Brain pericyte (primary cell): ENCODE data around the gene OR2T2.
"Not testable (repeated sequence)": the region's sequence is repeated elsewhere in the genome, so short reads cannot be mapped to it uniquely, and the experiment has no call there.

Source experiments
- DNase-seq: peaks from one replicate; pipeline ENCODE4 v3.0.0-alpha.2; 2012; ENCODE audit warnings: low read depth, low spot score

OR2T2 gene

GRCh38 chr1:248450466-248451145 lies 5.2 kb downstream of the OR2T2 start:
- not testable (repeated sequence) for DNase-seq

GRCh38 chr1:248453619-248454018 lies 8.2 kb downstream of the OR2T2 start:
- DNase-seq = not testable (repeated sequence)

GRCh38 chr1:248455045-248455444 lies 9.6 kb downstream of the OR2T2 start:
- DNase-seq = not testable (repeated sequence)

- DNase-seq = not testable (repeated sequence)
Measured at GRCh38 chr1:248456635-248457034, 11.2 kb downstream of the OR2T2 start.

- not testable (repeated sequence) for DNase-seq
Measured at GRCh38 chr1:248459117-248459516, 13.7 kb downstream of the OR2T2 start.

GRCh38 chr1:248471154-248471553 lies 25.7 kb downstream of the OR2T2 start:
- no peak for DNase-seq

GRCh38 chr1:248472111-248472510 lies 26.7 kb downstream of the OR2T2 start:
- DNase-seq = not testable (repeated sequence)

- not testable (repeated sequence) for DNase-seq
Measured at GRCh38 chr1:248473051-248473450, 27.6 kb downstream of the OR2T2 start, which contains the start of gene OR2T3. Gene OR2T3 (plus strand): TSS chr1:248473351. CDS start chr1:248473351, 0 bp downstream.

- DNase-seq = not testable (repeated sequence)
Measured at GRCh38 chr1:248475660-248476059, 30.2 kb downstream of the OR2T2 start.

- not testable (repeated sequence) for DNase-seq
Measured at GRCh38 chr1:248481686-248482579, 36.5 kb downstream of the OR2T2 start.

GRCh38 chr1:248488289-248488688 lies 42.9 kb downstream of the OR2T2 start, which contains the start of gene OR2T5:
Gene OR2T5 (plus strand): TSS chr1:248488589. CDS start chr1:248488589, 0 bp downstream.
- DNase-seq = not testable (repeated sequence)

GRCh38 chr1:248496661-248497060 lies 51.2 kb downstream of the OR2T2 start:
- not testable (repeated sequence) for DNase-seq

GRCh38 chr1:248500305-248501035 lies 55.0 kb downstream of the OR2T2 start:
- DNase-seq = not testable (repeated sequence)
